ENCODE results near the gene SARNP.

DNA sequence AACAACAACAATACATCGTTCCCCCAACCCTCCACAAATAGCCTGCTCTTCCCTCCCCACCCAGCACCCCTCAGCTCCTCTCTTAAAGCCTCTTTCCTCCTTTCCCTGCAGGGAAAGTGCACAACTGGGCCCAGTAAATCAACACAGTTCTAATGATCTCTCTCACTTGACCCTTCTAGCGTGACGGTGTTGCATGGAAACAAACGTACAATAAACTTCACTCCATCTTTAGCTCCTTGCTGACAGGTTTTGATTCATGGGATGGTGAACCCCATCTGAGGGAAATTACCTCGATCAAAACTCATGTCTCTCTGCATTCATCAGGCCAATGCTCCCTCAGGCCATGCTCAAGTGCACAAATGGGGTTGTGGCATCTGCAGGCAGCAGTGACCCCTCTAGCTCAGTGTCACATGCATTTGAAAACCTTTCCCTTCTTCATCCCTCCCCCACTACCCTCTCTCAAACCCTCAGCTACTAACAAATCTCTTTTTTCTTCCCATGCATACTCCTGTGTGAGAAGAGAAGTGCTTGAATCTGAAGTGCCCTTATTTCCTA, 51.7 kb downstream of the SARNP start:
- TF ChIP-seq POLR2A (IDR thresholded peaks at IDR 0.05; ENCODE audit: low read length) (no peak), GATA1 (IDR thresholded peaks at IDR 0.05; ENCODE audit: low read depth, low read length) (no peak)
